Astrocyte (in vitro differentiated cells and primary cell): Measurements from ENCODE around the gene ELK3. TPM values are rescaled to one million over a fixed set of nuclear protein-coding genes. Genes with fewer than 3 reads are reported as not detected.

Source experiments
- DNase-seq: peaks from one replicate; pipeline ENCODE4 v3.0.0-alpha.2; 2010; ENCODE audit warnings: low read depth
- FAIRE-seq: peaks from 2 replicates; lab custom pipeline; 2011; peaks lifted over from hg19 to GRCh38; lab: Jason Lieb, UNC
- H2AFZ ChIP-seq: 2 replicates; pipeline ENCODE4 v1.6.0; 2012; ENCODE audit warnings: low read depth, low read length, inconsistent platforms
- H3K27ac ChIP-seq: 2 replicates; pipeline ENCODE4 v1.5.1; 2011; ENCODE audit warnings: low read depth, low read length, inconsistent platforms
- H3K27me3 ChIP-seq: 2 replicates; pipeline ENCODE4 v1.6.0; 2011; ENCODE audit warnings: low read length, inconsistent platforms; ENCODE audit not compliant: insufficient read depth
- H3K36me3 ChIP-seq: 2 replicates; pipeline ENCODE4 v1.5.1; 2011; ENCODE audit warnings: low read length, inconsistent platforms; ENCODE audit not compliant: insufficient read depth
- H3K4me1 ChIP-seq: 2 replicates; pipeline ENCODE4 v1.5.1; 2011; ENCODE audit warnings: low read length, inconsistent platforms; ENCODE audit not compliant: insufficient read depth
- H3K4me2 ChIP-seq: 2 replicates; pipeline ENCODE4 v1.6.0; 2012; ENCODE audit warnings: low read length, inconsistent platforms
- H3K4me3 ChIP-seq: 2 replicates; pipeline ENCODE4 v1.5.1; 2011; ENCODE audit warnings: low read depth, mild to moderate bottlenecking, low read length, inconsistent platforms; ENCODE audit not compliant: insufficient read depth
- H3K79me2 ChIP-seq: 2 replicates; pipeline ENCODE4 v1.6.0; 2012; ENCODE audit warnings: mild to moderate bottlenecking, low read length, inconsistent platforms; ENCODE audit not compliant: insufficient read depth
- H3K9ac ChIP-seq: 2 replicates; pipeline ENCODE4 v1.6.0; 2012; ENCODE audit warnings: mild to moderate bottlenecking, low read length, inconsistent platforms
- H3K9me3 ChIP-seq: 2 replicates; pipeline ENCODE4 v1.5.1; 2012; ENCODE audit warnings: low read depth, mild to moderate bottlenecking, low read length, inconsistent platforms; ENCODE audit not compliant: insufficient read depth
- H4K20me1 ChIP-seq: 2 replicates; pipeline ENCODE4 v1.6.0; 2012; ENCODE audit warnings: low read length, inconsistent platforms; ENCODE audit not compliant: insufficient read depth
- H3K27ac Mint-ChIP-seq: one replicate; pipeline ENCODE4 v1.8.0; 2021; ENCODE audit warnings: mild to moderate bottlenecking, mixed read lengths; ENCODE audit not compliant: unreplicated experiment
- H3K27me3 Mint-ChIP-seq: one replicate; pipeline ENCODE4 v1.8.0; 2021; ENCODE audit warnings: low read depth, mixed read lengths; ENCODE audit not compliant: unreplicated experiment
- H3K36me3 Mint-ChIP-seq: one replicate; pipeline ENCODE4 v1.8.0; 2021; ENCODE audit warnings: low read depth, mixed read lengths; ENCODE audit not compliant: unreplicated experiment
- H3K4me1 Mint-ChIP-seq: one replicate; pipeline ENCODE4 v1.8.0; 2021; ENCODE audit warnings: low read depth, mixed read lengths; ENCODE audit not compliant: unreplicated experiment
- H3K4me3 Mint-ChIP-seq: one replicate; pipeline ENCODE4 v1.8.0; 2021; ENCODE audit warnings: mild to moderate bottlenecking, moderate library complexity, mixed read lengths; ENCODE audit not compliant: unreplicated experiment
- H3K9me3 Mint-ChIP-seq: one replicate; pipeline ENCODE4 v1.8.0; 2021; ENCODE audit warnings: mild to moderate bottlenecking, mixed read lengths; ENCODE audit not compliant: unreplicated experiment
- EZH2 ChIP-seq: IDR thresholded peaks from 2 replicates; pipeline ENCODE4 v1.6.1; 2012; ENCODE audit warnings: mild to moderate bottlenecking, low read length, inconsistent platforms; ENCODE audit not compliant: insufficient read depth
- total RNA-seq: library from RNA; stranded (reverse); gene quantifications from 2 replicates; pipeline ENCODE4 v1.2.1, GENCODE V29; 2021
- TF ChIP-seq, protein P1 (sequence below): IDR thresholded peaks from 2 replicates; pipeline ENCODE4 v1.5.1; 2011; ENCODE audit warnings: low read depth, mild to moderate bottlenecking, inconsistent platforms, low read length, moderate library complexity; ENCODE audit not compliant: insufficient read depth

ELK3 gene
- total RNA-seq, 1 donor from 2014 or later, result 62.7 TPM

DNA sequence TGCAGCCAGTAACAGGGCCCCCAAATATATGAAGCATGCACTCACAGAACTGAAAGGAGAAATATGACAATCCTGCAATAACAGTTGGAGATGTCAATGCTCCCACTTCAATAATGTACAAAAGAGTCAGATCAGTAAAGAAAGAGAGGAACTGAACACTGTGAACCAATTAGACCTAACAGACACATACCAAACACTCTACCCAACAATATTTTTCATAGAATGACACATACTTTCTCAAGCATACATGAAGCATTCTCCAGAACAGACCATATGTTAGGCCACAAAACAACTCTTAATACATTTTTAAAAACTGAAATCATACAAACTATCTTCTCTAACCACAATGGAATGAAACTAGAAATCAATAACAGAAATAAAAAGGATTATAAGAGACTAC is 80.2 kb downstream of the ELK3 start:
- peak; percentile 75 for DNase-seq
- Histone ChIP-seq H3K27ac (peak overlapping the region; percentile 54), H3K4me3 (no peak overlapping the region), H3K27me3 (no peaks in the 10 kb centered on the region), H3K9ac (peak overlapping the region; percentile 5), H3K9me3 (no peaks in the 10 kb centered on the region), H4K20me1 (peaks cover 38% of the 10 kb centered on the region), H3K4me1 (no peaks in the 10 kb centered on the region), H2AFZ (no peak overlapping the region), H3K36me3 (peaks cover 44% of the 10 kb centered on the region), H3K79me2 (peaks cover 38% of the 10 kb centered on the region), H3K4me2 (no peak overlapping the region)
- FAIRE-seq, result peak; percentile 97
- peak overlapping the region; percentile 73 for H3K27ac Mint-ChIP-seq
- H3K36me3 Mint-ChIP-seq, result peaks cover 2% of the 10 kb centered on the region
- peaks cover 16% of the 10 kb centered on the region for H3K4me1 Mint-ChIP-seq
- H3K9me3 Mint-ChIP-seq, result no peaks in the 10 kb centered on the region
- no peaks in the 10 kb centered on the region for H3K27me3 Mint-ChIP-seq
- TF ChIP-seq, protein P1, sequence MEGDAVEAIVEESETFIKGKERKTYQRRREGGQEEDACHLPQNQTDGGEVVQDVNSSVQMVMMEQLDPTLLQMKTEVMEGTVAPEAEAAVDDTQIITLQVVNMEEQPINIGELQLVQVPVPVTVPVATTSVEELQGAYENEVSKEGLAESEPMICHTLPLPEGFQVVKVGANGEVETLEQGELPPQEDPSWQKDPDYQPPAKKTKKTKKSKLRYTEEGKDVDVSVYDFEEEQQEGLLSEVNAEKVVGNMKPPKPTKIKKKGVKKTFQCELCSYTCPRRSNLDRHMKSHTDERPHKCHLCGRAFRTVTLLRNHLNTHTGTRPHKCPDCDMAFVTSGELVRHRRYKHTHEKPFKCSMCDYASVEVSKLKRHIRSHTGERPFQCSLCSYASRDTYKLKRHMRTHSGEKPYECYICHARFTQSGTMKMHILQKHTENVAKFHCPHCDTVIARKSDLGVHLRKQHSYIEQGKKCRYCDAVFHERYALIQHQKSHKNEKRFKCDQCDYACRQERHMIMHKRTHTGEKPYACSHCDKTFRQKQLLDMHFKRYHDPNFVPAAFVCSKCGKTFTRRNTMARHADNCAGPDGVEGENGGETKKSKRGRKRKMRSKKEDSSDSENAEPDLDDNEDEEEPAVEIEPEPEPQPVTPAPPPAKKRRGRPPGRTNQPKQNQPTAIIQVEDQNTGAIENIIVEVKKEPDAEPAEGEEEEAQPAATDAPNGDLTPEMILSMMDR, result no peak
- no peak for TF ChIP-seq EZH2
- H3K4me3 Mint-ChIP-seq, result no peak overlapping the region

DNA sequence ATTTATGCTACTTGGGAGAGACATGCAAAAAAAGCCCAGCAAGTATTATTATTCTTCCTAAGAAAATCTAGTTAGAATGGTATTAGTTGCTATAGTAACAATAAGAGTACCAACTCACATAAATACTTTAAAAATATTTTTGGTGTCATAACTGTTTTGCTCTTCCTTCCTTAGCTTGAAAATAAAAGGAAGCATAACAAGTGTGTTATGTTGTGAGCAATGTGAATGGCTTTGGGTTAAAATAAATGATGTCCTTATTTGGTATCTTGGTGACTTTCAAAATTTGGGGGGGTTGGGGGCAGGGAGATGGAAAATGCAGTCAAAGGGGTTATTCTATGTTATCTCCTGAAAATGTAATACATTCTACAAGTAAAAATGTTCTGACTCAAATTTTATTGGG is 91.0 kb downstream of the ELK3 start:
- TF ChIP-seq, protein P1, result no peak
- TF ChIP-seq EZH2, result no peak
- H3K9me3 Mint-ChIP-seq, result no peaks in the 10 kb centered on the region

DNA sequence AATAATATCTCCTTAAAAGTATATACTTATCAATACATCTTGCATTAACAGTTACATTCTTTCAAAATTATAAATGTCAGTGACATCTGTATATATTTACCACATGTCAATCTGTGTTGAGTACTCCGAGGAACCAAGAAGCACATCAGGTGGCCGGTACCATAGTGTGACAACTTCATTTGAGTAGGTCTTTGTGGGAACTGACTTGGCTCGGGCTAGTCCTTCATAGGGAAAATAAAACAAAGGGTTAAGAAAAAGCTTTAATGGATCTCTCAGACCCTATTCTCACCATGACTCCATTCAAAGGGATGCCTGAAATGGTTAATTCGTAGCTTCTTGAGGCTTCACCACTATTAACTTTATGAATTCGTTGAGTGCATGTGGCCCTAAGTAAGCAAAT is 94.9 kb downstream of the ELK3 start:
- Mint-ChIP-seq H3K4me3 (no peak overlapping the region), H3K36me3 (peaks cover 15% of the 10 kb centered on the region), H3K4me1 (no peaks in the 10 kb centered on the region), H3K9me3 (no peaks in the 10 kb centered on the region), H3K27me3 (no peaks in the 10 kb centered on the region), H3K27ac (no peak overlapping the region)
- DNase-seq (no peak), FAIRE-seq (no peak)
- H3K27me3 ChIP-seq, result no peaks in the 10 kb centered on the region
- peaks cover 8% of the 10 kb centered on the region for H4K20me1 ChIP-seq
- H3K9ac ChIP-seq, result no peak overlapping the region
- no peaks in the 10 kb centered on the region for H3K9me3 ChIP-seq
- H3K4me2 ChIP-seq, result no peak overlapping the region
- H2AFZ ChIP-seq, result no peak overlapping the region
- no peak overlapping the region for H3K4me3 ChIP-seq
- H3K79me2 ChIP-seq, result peaks cover 11% of the 10 kb centered on the region
- peaks cover 51% of the 10 kb centered on the region for H3K36me3 ChIP-seq
- TF ChIP-seq, protein P1, result no peak
- TF ChIP-seq EZH2, result no peak
- no peak overlapping the region for H3K27ac ChIP-seq
- H3K4me1 ChIP-seq, result no peaks in the 10 kb centered on the region

More for the DNA sequence above, 91.0 kb downstream of the ELK3 start:
- Histone ChIP-seq H3K79me2 (peaks cover 10% of the 10 kb centered on the region), H3K9me3 (no peaks in the 10 kb centered on the region), H3K36me3 (peaks cover 60% of the 10 kb centered on the region), H3K4me3 (no peak overlapping the region), H4K20me1 (peaks cover 4% of the 10 kb centered on the region), H3K27me3 (no peaks in the 10 kb centered on the region), H3K4me2 (no peak overlapping the region), H3K27ac (no peak overlapping the region), H3K4me1 (no peaks in the 10 kb centered on the region), H2AFZ (no peak overlapping the region), H3K9ac (no peak overlapping the region)
- peaks cover 15% of the 10 kb centered on the region for H3K36me3 Mint-ChIP-seq
- no peaks in the 10 kb centered on the region for H3K27me3 Mint-ChIP-seq
- DNase-seq (no peak), FAIRE-seq (no peak)
- H3K4me3 Mint-ChIP-seq, result no peak overlapping the region
- no peak overlapping the region for H3K27ac Mint-ChIP-seq
- no peaks in the 10 kb centered on the region for H3K4me1 Mint-ChIP-seq
